ENCODE measurements around the gene NAV1. TPM values are rescaled to one million over a fixed set of nuclear protein-coding genes. Genes with fewer than 3 reads are reported as not detected.

NAV1 gene
- total RNA-seq, 1 donor from 2014 or later, result 2.2 TPM

DNA sequence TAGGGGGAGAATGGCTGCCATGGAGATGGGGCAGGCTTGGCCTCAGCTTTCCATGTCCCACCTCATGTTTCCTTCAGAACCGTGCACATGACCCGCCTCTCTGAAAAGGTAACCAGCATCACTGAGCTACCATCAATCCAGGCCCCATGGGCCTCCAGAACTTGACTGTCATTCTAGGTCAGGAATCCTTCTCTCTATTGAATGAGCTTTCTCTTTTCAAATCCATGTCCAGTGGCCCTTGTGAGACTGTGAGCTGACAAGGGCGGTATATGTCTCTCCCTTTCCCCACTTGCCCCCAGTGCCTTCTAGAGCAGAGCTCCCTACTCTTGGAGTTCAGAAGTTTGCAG, 36.4 kb upstream of the NAV1 start:
- intact Hi-C loops (cut with micrococcal nuclease), result no loop called here

DNA sequence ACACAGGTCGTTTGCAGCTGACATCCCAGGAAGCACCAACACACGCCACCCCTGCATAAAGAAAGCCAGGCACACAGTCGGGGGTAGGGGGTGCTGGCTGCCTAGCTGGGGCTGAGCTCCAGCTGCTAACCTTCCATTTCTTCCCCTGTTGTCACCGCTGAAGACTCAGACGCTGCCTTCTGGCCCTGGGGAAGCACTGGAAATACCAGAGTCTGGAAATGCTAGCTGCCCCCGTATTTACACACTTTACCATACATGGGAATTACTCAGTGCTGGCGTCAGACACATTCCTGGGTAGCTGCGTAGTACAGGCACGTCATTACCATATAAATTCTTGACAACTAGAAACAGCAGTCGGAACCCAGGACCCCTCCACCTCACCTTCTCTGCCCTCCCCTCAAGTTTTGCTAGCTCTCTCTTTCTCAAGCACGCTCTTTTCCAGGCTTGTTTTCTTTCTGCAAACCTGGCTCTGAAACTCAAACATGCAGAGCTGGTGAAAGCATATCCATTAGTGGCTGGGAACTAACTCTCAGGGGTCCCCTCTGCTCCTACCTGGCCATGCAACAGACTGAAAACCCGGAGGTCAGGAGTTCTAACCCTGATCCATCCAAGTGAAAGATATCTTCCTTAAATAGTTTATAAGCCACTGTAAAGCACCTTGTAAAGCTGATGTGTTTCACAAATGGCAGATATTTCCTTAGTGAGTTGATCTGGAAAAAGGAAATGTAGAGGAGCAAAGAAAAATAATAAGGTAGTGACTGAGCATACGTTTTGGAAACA, 35.3 kb upstream of the NAV1 start:
- intact Hi-C loops (cut with micrococcal nuclease), result loop anchor here (1.0 kb wide), 1 partner anchor 12 kb away; no protein-coding TSS in a partner anchor

DNA sequence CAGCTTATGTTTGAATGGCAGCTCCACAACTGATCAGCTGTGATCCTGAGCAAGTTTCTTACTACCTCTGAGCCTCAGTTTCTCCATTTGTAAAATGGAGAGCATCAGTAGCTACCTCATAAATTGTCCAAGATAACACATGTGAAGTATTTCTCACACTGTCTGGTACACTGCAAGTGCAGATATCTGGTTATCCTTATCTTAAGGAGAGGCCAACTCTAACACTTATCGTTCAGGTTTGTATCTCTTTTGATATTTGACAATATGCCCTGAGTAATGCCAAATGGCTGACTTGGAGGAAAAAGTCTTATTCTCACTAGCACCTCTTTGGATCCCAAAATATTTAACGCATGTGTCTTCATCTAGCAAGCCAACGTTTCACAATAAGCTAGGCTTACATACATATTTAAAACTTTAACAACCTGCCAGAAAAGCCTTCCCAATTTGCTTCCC, 34.7 kb upstream of the NAV1 start:
- intact Hi-C loops (cut with micrococcal nuclease), result loop anchor here (1.0 kb wide), 1 partner anchor 13 kb away; no protein-coding TSS in a partner anchor

DNA sequence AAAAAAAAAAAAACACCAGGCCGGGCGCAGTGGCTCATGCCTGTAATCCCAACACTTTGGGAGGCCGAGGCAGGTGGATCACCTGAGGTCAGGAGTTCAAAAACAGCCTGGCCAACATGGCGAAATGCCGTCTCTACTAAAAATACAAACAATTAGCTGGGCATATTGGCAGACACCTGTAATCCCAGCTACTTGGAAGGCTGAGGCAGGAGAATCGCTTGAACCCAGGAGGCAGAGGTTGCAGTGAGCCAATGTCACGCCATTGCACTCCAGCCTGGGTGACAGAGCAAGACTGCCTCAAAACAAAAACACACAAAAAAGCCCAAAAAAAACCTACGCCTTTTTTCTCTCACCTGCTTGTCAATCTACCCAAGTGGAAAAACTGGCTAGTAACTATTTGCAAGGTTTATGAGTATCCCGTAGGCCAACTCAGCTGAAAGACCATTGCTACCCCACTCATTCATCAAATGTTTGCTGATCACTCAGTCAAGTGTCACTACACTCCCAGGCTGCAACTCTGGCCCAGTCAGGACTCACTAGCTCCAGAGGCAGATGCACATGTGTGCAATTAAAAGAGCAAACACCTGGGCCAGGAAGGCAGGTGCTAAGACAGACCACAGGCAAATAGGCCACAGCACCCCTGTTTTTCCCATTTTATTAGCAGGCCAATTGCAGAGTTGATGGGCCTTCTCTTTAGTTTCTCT, 34.0 kb upstream of the NAV1 start:
- intact Hi-C loops (cut with micrococcal nuclease), result loop anchor here (1.0 to 5.0 kb wide), 3 partner anchors 14 to 483 kb away; partner anchors contain the start of genes KIF21B and PHLDA3

DNA sequence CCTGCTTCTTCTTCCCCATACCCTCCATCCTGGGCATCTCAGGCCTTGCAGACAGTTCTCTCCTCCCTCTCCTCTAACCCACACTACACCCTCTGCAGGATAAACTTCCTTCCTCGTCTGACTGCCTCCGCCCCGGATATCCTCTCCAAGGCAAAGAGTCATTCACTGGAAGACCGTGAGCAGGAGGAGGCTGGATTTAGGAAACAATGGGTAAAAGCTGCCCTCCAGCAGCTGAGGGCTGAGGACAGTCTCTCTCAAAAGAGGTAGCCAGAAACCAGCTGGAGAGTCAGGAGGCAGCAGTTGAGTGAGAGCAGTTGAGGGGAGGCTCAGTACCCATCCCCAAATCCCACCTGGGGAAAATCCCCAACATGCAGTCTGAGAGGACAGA, 33.4 kb upstream of the NAV1 start:
- intact Hi-C loops (cut with micrococcal nuclease), result loop anchor here (5.0 kb wide), 2 partner anchors 38 to 483 kb away; partner anchors contain the start of genes KIF21B and PHLDA3

DNA sequence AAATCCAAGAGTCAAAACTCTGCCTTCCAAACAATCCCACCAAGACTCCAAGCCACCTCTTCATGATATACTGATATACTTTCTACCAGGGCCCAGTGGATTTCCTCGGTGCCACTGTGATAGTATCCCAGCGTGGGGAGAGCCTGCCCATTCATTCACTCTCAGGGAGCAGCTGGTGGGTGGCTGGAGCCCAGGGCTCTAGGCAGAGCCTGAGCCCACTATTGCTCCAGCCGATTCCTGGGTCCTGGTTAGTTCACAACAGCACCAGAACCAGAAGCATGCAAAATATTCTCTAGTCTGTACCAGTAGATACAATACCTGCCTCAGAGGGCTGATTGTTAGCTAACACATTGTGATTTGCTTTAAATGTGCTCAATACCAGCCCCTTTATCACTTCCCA, 32.8 kb upstream of the NAV1 start:
- intact Hi-C loops (cut with micrococcal nuclease), result loop anchor here (2.0 to 5.0 kb wide), 3 partner anchors 39 to 484 kb away; partner anchors contain the start of genes IPO9, KIF21B and PHLDA3

DNA sequence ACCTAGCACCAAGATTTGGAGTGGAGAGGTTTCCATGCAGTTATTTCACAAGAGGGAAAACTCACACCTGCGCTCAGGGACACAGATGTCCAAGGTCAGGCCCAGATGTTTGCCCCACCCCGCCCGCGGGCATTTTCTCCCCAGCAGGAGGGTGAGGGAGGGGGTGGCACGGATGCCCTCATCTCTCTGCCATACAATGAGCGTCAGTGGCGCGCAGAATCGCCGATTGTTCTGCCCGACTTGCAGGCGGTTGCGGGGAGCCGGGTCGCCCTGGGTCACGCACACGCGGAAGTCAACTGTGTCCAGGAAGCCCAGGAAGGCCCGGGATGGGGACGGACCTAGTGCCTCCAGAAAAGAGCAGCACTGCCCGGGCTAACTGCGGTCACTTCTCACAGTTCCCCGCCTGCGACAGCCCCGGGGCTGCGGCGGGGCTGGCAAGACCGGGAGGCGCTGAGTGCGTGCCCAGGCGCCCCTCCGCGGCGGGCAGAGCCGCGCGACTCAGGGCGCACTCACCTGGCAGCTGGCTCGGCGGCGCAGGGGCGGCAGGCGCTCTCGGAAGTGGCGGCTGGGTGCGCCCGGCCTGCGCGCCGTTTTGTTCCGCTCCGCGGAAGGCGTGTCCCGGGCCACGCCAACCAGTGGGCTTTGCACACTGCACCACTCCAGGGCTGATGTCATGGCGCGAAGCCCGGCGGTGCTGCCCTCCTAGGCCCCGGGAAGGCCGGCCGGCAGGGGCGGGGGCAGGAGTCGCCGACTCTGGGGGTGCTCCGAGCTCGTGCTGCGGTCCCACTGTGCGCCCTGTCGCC, 32.2 kb upstream of the NAV1 start, which contains the start of gene CSRP1:
Gene CSRP1 (minus strand): TSS at position 567 of the 803 bp plus-strand sequence. CDS start 10,820 bp downstream, outside the sequence.
- intact Hi-C loops (cut with micrococcal nuclease), result loop anchor here (1.0 to 5.0 kb wide), 6 partner anchors 24 to 484 kb away; partner anchors contain the start of genes IPO9, KIF21B and PHLDA3

DNA sequence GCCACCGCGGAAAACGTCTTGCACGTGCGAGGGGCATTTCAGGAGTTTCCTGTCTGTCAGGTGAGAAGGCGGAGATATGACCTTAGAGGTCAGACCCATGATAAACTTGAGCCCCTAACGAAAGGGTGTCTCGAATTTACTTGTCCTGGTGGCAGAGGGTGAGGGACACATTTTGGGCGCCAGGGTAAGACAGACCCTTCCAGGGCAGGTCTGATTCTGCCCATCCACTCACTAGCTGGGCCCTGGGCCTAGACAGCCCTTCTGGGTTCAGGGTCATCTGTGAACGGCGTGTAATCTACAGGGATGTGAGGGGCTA, 31.6 kb upstream of the NAV1 start:
- intact Hi-C loops (cut with micrococcal nuclease), result loop anchor here (1.0 to 5.0 kb wide), 6 partner anchors 25 to 485 kb away; partner anchors contain the start of genes IPO9, KIF21B and PHLDA3

DNA sequence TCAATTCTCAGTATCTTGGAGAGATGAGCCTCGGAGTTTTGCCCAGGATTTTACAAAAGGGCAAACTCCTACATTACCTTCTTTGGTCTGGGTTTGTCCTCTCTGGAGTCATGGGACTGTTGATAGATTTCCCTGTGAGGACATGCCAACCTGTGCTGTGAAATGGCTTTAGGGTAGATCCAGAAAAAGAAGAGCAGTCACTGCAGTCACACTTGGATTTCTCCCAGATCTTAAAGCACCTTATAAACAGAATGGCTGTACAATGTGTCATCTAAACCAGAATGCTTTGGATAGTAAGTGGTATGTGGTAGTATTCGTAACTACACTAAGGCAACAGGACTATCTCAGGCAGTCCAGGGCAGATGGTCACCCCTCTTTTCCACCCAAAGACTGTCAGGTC, 30.1 kb upstream of the NAV1 start:
- intact Hi-C loops (cut with micrococcal nuclease), result loop anchor here (5.0 kb wide), 2 partner anchors 42 to 487 kb away; partner anchors contain the start of genes KIF21B and PHLDA3

DNA sequence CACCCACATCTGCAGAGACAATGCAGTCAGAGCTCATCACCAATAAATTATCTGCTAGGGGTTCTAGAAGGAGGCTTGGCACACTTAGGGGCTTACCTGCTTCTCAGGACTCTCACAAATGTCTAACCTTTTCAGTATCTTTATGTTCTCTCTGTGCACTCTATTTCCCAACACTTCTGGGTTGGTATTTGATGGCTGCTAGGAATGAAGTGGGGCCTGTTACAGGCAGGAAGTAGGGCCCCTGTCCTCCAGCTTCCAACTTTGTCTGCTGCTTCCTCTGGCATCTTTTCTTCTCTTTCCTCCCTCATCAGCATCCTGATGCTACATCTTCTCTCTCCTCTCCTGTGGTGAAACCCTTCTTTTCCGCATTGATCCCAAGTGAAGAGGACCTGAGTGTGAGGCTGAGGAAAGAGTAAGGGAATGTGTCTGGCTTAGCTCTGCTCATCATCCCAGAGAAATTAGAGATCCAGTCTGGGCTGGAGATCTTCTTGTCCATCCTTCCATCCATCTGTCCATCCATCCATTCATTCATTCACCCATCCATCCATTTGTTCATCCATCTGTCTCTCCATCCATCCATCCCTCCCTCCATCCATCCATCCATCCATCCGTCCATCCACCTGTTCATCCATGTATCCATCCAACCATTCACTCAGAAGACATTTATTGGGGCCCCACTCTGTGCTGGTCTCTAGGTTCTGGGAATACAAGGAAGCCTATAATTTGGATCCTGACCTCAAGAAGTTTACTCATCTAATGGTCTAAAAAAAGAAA, 29.1 kb upstream of the NAV1 start:
- intact Hi-C loops (cut with micrococcal nuclease), result loop anchor here (5.0 kb wide), 2 partner anchors 42 to 487 kb away; partner anchors contain the start of genes KIF21B and PHLDA3

DNA sequence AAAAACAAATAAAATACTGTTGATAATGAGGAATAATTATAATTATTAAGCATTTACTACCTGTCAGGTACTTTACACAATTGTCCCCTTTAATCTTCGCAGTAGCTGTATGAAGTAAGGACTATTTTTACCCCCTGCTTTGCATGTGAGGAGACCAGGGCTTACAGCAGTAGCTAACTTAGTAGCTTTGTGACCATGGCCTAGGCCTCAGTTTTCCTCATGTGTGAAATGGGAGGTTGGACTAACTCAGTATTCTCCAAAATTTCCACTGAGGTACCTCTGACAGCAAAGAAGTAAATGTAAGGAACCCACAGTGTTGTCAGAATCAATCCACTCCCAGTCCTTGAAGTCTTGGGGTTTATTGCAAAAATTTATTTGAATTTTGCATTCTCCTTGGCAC, 28.2 kb upstream of the NAV1 start:
- intact Hi-C loops (cut with micrococcal nuclease), result no loop called here

DNA sequence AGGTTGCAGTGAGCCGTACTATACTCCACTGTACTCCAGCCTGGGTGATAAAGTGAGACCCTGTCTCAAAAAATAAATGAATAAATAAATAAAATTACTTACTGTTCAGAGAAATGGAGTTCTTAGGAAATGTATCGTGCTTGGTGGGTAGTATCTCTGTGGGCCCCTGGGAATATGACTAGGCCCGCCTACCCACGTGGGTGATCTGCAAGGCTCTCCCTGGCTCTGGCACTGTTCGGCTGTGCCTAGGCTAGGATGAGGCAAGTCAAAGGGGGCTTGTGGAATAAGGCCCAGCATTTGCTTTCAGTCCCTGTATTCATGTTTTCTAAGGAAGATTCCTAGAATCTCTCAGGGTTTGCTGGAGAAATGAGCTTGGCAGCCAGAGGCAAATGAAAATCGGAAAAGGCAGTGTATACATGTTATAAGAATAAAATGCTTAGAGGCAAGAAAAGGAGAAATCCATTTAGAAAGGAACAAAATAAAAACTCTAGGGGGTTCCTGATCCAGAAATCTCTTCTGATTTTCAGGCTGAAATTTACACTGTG, 27.5 kb upstream of the NAV1 start:
- intact Hi-C loops (cut with micrococcal nuclease), result no loop called here

DNA sequence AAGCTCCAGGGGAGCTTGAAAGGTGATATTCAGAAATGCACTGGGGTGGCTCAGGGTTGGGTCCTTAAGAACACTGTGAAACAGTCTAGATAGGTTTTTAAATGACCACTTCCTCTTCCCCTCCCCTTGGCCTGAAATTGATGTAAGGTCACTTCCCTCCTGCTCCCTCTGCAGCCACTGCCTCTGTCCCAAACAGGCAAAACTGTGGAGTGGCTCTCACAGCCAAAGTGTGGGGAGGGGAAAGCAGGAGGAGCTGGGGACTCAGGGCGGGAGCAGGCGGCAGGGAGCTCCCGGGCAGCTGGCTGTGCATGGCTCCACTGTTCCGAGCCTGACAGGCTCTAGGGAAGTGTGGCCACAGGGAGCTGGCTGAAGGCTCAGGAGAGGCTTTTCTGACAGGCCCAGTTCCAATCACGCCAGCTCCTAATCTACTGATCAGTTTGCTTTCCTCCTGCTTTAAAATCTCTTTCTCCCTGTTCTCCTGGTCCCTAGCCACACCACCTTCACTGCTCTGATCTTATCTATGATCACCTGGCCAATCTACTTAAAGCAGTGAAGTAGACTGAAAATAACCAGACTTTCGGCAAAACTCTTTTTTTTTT, 26.9 kb upstream of the NAV1 start:
- intact Hi-C loops (cut with micrococcal nuclease), result no loop called here

DNA sequence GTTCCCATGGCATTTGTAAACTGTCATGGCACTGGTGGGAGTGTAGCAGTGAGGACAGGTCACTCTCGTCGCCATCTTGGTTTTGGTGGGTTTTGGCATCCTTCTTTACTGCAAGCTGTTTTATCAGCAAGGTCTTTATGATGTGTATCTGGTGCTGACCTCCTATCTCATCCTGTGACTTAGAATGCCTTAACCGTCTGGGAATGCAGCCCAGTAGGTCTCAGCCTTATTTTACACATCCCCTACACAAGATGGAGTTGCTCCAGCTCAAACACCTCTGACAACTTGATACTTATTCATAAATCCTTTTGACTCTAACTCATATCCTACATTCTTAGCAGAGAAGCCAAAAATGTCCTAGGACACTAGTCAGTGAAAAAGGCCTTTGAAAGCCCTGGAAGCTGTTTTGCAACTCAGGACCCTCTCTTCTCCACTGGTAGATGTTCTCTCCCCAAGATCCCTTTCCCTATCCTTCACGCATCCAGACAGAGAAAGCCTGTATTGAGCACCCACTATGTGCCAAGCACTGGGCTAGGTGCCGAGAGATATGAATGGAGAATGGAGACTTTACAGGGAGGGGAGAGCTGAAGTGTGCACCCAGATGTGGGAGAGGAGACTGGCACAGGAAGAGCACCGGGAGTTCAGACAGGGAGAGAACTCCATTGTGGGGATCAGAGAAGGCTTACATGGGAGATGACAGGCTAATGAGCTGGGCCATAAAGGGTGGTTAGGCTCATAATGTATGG, 25.3 kb upstream of the NAV1 start:
- intact Hi-C loops (cut with micrococcal nuclease), result loop anchor here (1.0 kb wide), 3 partner anchors 31 to 78 kb away; no protein-coding TSS in a partner anchor

DNA sequence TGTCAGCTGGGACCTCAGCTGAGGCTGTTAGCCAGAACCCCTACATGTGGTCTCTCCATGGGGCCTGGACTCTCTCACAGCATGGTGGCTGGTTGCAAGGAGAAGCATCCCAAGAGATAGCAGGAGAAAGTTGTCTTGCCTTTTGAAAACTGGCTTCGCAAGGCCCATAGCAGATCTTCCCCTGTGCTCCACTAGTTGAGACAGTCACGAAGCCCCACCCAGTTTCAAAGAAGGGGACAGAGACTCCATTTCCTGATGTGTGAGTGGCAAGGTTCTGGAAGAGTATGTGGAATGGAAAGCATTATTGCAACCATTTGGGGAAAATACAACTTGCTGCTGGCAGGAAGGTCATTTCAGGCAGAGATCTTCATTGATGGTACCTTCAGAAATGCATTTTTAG, 24.5 kb upstream of the NAV1 start:
- intact Hi-C loops (cut with micrococcal nuclease), result no loop called here

DNA sequence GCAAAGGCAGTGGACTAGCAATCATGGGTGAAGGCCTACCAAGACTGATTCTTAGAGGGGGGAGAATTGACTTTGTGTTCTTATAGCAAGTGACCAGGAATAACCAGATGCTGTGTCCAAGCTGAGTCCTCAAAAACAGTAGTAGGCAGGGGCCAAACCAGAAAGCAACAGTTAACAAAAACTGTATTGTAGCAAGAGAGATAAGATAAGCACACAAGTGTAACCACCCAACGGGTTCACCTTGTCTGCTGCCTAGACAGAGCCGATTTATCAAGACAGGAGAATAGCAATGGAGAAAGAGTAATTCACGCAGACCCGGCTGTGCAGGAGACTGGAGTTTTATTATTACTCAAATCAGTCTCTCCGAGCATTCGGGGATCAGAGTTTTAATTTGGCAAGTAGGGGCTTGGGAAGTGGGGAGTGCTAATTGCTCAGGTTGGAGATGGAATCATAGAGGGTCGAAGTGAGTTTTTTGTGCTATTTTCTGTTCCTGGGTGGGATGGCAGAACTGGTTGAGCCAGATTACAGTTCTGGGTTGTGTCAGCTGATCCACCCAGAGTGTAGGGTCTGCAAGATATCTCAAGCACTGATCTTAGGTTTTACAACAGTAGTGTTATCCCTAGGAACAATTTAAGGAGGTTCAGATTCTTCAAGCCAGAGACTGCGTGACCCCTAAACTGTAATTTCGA, 23.7 kb upstream of the NAV1 start:
- intact Hi-C loops (cut with micrococcal nuclease), result no loop called here

DNA sequence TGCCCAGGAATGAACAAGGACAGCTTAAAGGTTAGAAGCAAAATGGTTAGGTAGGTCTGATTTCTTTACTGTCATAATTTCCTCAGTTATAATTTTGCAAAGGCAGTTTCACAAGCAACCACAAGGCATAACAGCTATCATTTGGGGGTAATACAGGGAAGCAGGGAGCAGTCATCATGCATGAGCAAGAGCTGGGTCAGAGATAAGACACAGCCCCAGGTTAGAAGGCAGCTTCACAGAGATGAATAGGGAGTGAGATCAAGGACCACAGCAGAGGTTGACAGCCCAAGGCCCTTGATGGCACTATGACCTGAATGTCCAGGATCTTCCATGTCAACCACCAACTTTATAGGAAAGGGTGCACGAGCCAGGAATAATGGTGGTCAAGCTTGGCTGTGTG, 23.0 kb upstream of the NAV1 start:
- intact Hi-C loops (cut with micrococcal nuclease), result no loop called here

DNA sequence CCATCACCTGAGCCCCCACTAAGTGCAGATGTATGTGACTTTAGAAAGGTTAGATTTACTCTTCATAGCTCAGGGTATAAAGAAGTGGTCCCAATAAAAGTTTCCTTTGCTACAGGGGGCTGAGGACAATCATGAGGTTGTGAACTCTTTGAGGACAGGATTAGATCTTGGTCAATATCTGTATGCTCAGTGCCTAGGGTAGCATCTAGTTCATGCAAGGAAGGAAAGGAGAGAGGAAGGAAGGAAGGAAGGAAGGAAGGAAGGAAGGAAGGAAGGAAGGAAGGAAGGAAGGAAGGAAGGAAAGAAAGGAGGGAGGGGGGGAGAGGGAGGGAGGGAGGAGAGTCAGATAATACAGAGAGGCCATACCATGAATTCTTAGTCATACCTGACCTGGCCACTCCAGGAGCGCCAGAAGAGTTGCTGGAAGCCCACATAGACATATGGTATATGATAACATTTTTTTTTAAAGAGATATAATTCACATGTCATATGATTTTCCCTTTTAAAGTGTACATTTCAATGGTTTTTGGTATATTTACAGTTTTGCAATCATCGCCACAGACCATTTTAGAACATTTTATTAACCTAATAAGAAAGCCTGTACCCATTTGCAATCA, 22.3 kb upstream of the NAV1 start:
- intact Hi-C loops (cut with micrococcal nuclease), result no loop called here
